T-cell (primary cell): Measurements from ENCODE around the gene OTX1. TPM values are rescaled to one million over a fixed set of nuclear protein-coding genes. Genes with fewer than 3 reads are reported as not detected.

Experiments
- ATAC-seq, 4 experiments: fragments of 200-7000 bp in 3 of 4; fragments of 150-1000 bp in 1 of 4; cut with Tn5 transposase; replicated peaks in 1 of 4; 1 replicate in 3 of 4; 2 replicates in 1 of 4; pipeline ENCODE4 v1.10.0; 2021; ENCODE audit warnings: moderate library complexity in 3 of 4, mild to moderate bottlenecking in 2 of 4, moderate number of reproducible peaks in 1 of 4
- CTCF ChIA-PET, 2 donors: fragments of 300-600 bp; sonication (Branson Sonifier 250); formaldehyde crosslinking; loops; one replicate each; lab custom pipeline; 2022; ENCODE audit warnings: antibody characterized with exemption in 2 of 2; lab: Charles Lee
- POLR2A ChIA-PET, 2 donors: fragments of 300-600 bp; sonication (Branson Sonifier 250); formaldehyde crosslinking; loops; one replicate each; lab custom pipeline; 2022; ENCODE audit warnings: antibody characterized with exemption in 2 of 2; lab: Charles Lee
- DNase-seq, 35 experiments: peaks; one replicate each; pipeline versions ENCODE4 v3.0.0 to v3.0.0-alpha.2; 2013 to 2023
- H3K27ac ChIP-seq: one replicate; pipeline ENCODE4 v1.5.1; 2013; ENCODE audit warnings: low read length
- H3K27me3 ChIP-seq, 2 experiments: replicated peaks in 1 of 2; 1 replicate in 1 of 2; 2 replicates in 1 of 2; pipeline versions ENCODE4 v1.6.1 to v1.7.0; 2013; ENCODE audit warnings: low read length in 1 of 2, mixed read lengths in 1 of 2; ENCODE audit not compliant: control insufficient read depth in 2 of 2, insufficient read depth in 2 of 2; ENCODE audit errors: extremely low read depth in 1 of 2
- H3K36me3 ChIP-seq, 2 donors: 1 replicate in 1 of 2; 2 replicates in 1 of 2; pipeline versions ENCODE4 v1.6.1 to v1.7.0; 2013; ENCODE audit warnings: low read length in 1 of 2; ENCODE audit not compliant: control insufficient read depth in 2 of 2, insufficient read depth in 1 of 2; ENCODE audit errors: extremely low read depth in 1 of 2
- H3K4me1 ChIP-seq, 2 experiments: 1 replicate in 1 of 2; 2 replicates in 1 of 2; pipeline versions ENCODE4 v1.6.1 to v1.7.0; 2013; ENCODE audit warnings: low read length in 2 of 2, mixed read lengths in 1 of 2; ENCODE audit not compliant: insufficient read depth in 2 of 2, control insufficient read depth in 1 of 2; ENCODE audit errors: extremely low read depth in 1 of 2
- H3K4me3 ChIP-seq, 2 donors: 1 replicate in 1 of 2; 2 replicates in 1 of 2; pipeline versions ENCODE4 v1.5.1 to v1.7.0; 2013; ENCODE audit warnings: mild to moderate bottlenecking in 2 of 2, low read length in 1 of 2, moderate library complexity in 1 of 2; ENCODE audit not compliant: control insufficient read depth in 1 of 2; ENCODE audit errors: extremely low read depth in 1 of 2
- H3K9me3 ChIP-seq: 2 replicates; pipeline ENCODE4 v1.7.0; 2013
- H3K27ac Mint-ChIP-seq, 2 donors: one replicate each; pipeline ENCODE4 v1.8.0; 2020 to 2021; ENCODE audit warnings: mild to moderate bottlenecking in 2 of 2, mixed read lengths in 2 of 2
- H3K27me3 Mint-ChIP-seq, 2 donors: one replicate each; pipeline ENCODE4 v1.8.0; 2021 to 2022; ENCODE audit warnings: mixed read lengths in 2 of 2
- H3K36me3 Mint-ChIP-seq: one replicate; pipeline ENCODE4 v1.8.0; 2021; ENCODE audit warnings: mixed read lengths
- H3K4me1 Mint-ChIP-seq, 3 donors: one replicate each; pipeline ENCODE4 v1.8.0; 2020 to 2022; ENCODE audit warnings: mixed read lengths in 3 of 3, mild to moderate bottlenecking in 1 of 3
- H3K4me3 Mint-ChIP-seq, 3 donors: one replicate each; pipeline ENCODE4 v1.8.0; 2020 to 2022; ENCODE audit warnings: mild to moderate bottlenecking in 3 of 3, mixed read lengths in 3 of 3, moderate library complexity in 3 of 3
- H3K9me3 Mint-ChIP-seq, 3 donors: one replicate each; pipeline ENCODE4 v1.8.0; 2020 to 2022; ENCODE audit warnings: mixed read lengths in 3 of 3
- WGBS: methylation state at CpG from one replicate; pipeline ENCODE4 v1.1.5; 2013; ENCODE audit warnings: missing lambda C conversion rate; ENCODE audit not compliant: insufficient coverage; 5-methylcytosine and 5-hydroxymethylcytosine counted together
- total RNA-seq, 35 experiments: library from RNA in 6 of 35; stranded (reverse) in 6 of 35; fragments of 120-200 nt in 1 of 35; gene quantifications; one replicate each; pipeline versions ENCODE4 v1.2.1 to v1.2.4 and lab custom pipeline; 2013 to 2026

OTX1 gene
- total RNA-seq, 5 donors from 2014 or later (not counting 1 experiment from before 2014, with no cell fraction given), result not detected

DNA sequence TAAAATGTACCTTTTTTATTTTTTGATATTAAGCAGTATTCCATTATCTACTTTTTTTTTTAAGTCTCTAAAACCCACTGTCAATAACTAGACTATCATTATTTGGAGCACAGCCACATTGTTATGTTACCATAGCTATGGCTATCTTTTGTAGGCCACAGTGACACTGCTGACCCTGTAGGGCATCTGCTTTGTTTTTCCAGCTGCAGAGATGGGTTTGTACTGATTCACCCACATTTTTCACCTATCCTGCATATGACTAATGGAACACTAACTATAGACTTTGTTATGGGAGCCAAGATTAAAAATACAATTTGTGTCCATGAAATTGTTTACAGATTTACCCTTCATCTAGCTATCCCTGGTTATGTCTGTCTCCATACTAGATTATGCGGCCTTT lies 21.6 kb upstream of the OTX1 start:
- Histone ChIP-seq H3K36me3 (no peaks in the 10 kb centered on the region), H3K9me3 (no peaks in the 10 kb centered on the region), H3K27ac (no peak overlapping the region), H3K4me3 (no peak overlapping the region), H3K27me3 (no peaks in the 10 kb centered on the region), H3K4me1 (no peaks in the 10 kb centered on the region)
- no peak overlapping the region for H3K4me3 Mint-ChIP-seq
- DNase-seq (no peak), ATAC-seq (no peak)
- no peaks in the 10 kb centered on the region for H3K27me3 Mint-ChIP-seq
- no peaks in the 10 kb centered on the region for H3K4me1 Mint-ChIP-seq
- CTCF ChIA-PET, result no interaction called here
- peaks cover 32% of the 10 kb centered on the region for H3K36me3 Mint-ChIP-seq
- no peak overlapping the region for H3K27ac Mint-ChIP-seq
- no CpG with 5 or more reads among the region's 1 CpG for WGBS
- no peaks in the 10 kb centered on the region for H3K9me3 Mint-ChIP-seq
- POLR2A ChIA-PET, result no interaction called here

DNA sequence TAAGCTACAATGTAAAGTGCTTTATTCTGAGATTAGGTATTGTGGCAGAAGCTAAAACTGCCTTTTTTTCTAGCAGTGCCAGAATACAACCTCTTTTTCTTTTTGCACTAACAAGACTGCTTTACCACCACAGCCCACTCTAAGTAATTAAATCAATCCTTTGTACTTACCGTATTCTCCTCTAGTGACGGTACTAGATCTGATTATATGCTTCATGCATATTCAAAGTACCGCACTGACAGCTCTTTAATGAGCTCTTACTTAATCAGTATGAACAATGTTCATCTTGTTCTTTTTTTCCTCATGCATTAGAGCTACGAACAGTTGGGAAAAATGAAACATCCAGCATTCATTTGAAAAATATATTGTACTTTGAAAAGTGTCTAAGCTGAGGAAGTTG lies 16.1 kb upstream of the OTX1 start:
- Histone ChIP-seq H3K27ac (no peak overlapping the region), H3K9me3 (no peaks in the 10 kb centered on the region), H3K27me3 (no peaks in the 10 kb centered on the region), H3K4me1 (no peaks in the 10 kb centered on the region), H3K36me3 (no peaks in the 10 kb centered on the region), H3K4me3 (no peak overlapping the region)
- CTCF ChIA-PET, result no interaction called here
- Mint-ChIP-seq H3K27ac (no peak overlapping the region), H3K4me1 (no peaks in the 10 kb centered on the region), H3K4me3 (no peak overlapping the region), H3K9me3 (no peaks in the 10 kb centered on the region), H3K36me3 (peaks cover 8% of the 10 kb centered on the region), H3K27me3 (no peaks in the 10 kb centered on the region)
- no CpG with 5 or more reads among the region's 4 CpGs for WGBS
- DNase-seq, result no peak
- no peak for ATAC-seq
- POLR2A ChIA-PET, result no interaction called here

DNA sequence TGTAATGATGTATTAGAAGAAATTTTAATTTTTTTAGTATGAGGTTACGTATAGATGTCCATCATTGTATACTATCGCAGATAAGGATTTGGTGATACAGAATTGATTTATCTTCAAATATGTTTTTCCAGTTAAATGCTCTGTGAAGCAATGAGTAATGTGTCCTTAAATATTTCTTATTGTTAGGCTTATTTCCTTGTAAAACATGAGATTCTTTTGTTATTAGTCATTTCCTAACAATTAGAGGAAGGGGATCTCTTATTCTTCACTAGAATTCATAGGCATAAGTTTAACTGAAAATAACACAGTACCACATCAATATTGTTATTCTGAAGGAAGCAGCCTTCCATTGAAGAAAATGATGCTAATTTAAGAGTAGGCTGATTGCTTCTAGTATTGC lies 15.5 kb upstream of the OTX1 start:
- Mint-ChIP-seq H3K27me3 (no peaks in the 10 kb centered on the region), H3K4me3 (no peak overlapping the region), H3K27ac (no peak overlapping the region), H3K9me3 (no peaks in the 10 kb centered on the region), H3K36me3 (peaks cover 8% of the 10 kb centered on the region), H3K4me1 (no peaks in the 10 kb centered on the region)
- no CpG with 5 or more reads among the region's 2 CpGs for WGBS
- DNase-seq, result no peak
- no peak overlapping the region for H3K27ac ChIP-seq
- CTCF ChIA-PET, result no interaction called here
- H3K36me3 ChIP-seq, result no peaks in the 10 kb centered on the region
- no peak overlapping the region for H3K4me3 ChIP-seq
- no peaks in the 10 kb centered on the region for H3K27me3 ChIP-seq
- POLR2A ChIA-PET, result no interaction called here
- no peaks in the 10 kb centered on the region for H3K9me3 ChIP-seq
- H3K4me1 ChIP-seq, result no peaks in the 10 kb centered on the region
- no peak for ATAC-seq

DNA sequence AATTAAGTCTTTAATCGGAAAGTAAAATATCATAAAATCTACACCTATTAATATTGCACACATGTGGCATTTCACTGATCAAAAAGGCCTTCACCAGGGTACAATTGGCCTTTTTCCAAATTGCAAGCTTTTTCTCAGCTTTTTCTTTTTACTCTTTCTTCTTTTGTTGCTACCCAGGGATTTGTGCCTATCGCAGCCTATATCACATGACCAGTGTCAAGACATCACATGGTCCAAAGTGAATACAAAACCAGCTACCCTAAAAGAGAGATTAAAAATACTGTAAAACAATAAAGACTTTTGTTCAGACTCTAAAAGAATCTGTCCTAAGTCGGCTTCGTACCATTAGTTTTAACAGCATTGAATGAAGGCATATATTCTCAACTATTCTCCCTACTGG lies 15.0 kb upstream of the OTX1 start:
- no peak overlapping the region for H3K27ac Mint-ChIP-seq
- H3K9me3 Mint-ChIP-seq, result no peaks in the 10 kb centered on the region
- H3K27me3 ChIP-seq, result no peaks in the 10 kb centered on the region
- no peak overlapping the region for H3K27ac ChIP-seq
- H3K4me3 ChIP-seq, result no peak overlapping the region
- no peaks in the 10 kb centered on the region for H3K27me3 Mint-ChIP-seq
- no CpG with 5 or more reads among the region's 4 CpGs for WGBS
- POLR2A ChIA-PET, result no interaction called here
- peaks cover 13% of the 10 kb centered on the region for H3K36me3 Mint-ChIP-seq
- H3K4me3 Mint-ChIP-seq, result no peak overlapping the region
- CTCF ChIA-PET, result interaction anchor here in 1 of 2 donors (0.6 kb wide), 1 partner anchor 11 kb away, joined by 4 read pairs; no protein-coding TSS in a partner anchor
- ATAC-seq, result no peak
- H3K4me1 ChIP-seq, result no peaks in the 10 kb centered on the region
- no peaks in the 10 kb centered on the region for H3K36me3 ChIP-seq
- DNase-seq, result no peak
- no peaks in the 10 kb centered on the region for H3K9me3 ChIP-seq
- no peaks in the 10 kb centered on the region for H3K4me1 Mint-ChIP-seq

DNA sequence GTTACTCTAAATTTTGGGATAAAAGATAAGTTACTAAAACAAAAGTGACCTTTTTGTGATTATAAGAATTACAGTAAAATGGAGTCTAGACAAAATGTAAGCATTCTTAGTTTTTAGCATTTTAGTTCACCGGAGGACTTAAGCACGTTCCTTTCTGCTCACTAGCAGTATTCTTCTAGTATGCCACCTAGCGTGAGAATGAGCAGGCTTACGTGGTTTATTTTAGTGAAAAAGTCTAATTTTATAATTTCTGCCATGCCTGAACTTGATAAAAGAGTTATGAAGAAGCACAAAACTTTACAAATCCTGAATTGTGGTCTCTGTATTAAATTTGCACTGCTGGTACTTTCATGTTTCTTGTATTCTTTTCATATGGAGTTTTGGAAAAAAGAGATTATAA lies 12.6 kb upstream of the OTX1 start:
- Mint-ChIP-seq H3K9me3 (no peaks in the 10 kb centered on the region), H3K4me1 (no peaks in the 10 kb centered on the region), H3K4me3 (no peak overlapping the region), H3K27me3 (no peaks in the 10 kb centered on the region), H3K27ac (no peak overlapping the region), H3K36me3 (peaks cover 13% of the 10 kb centered on the region)
- Histone ChIP-seq H3K4me3 (no peak overlapping the region), H3K9me3 (no peaks in the 10 kb centered on the region), H3K27ac (no peak overlapping the region), H3K36me3 (no peaks in the 10 kb centered on the region), H3K27me3 (no peaks in the 10 kb centered on the region), H3K4me1 (no peaks in the 10 kb centered on the region)
- DNase-seq (no peak), ATAC-seq (no peak)
- WGBS, result no CpG with 5 or more reads among the region's 4 CpGs
- ChIA-PET POLR2A (no interaction called here), CTCF (no interaction called here)

DNA sequence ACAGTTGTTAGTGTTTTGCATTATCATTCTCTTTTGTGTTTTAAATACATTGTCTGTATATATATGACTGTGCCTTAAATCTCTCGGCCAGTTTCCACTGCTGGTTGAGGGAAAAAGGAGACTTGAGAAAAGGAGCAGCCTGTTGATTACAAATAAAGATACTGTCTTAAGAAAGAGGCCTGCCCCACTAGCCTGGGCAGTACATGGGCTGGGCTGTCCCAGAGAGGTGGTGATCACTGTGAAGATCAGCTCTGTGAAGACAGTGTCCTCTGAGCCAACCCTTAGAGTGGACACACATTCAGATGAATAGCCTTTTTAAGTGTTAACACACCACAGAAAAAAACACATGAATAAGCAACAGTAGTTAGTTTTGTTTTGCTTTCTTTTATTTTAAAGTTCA lies 10.0 kb upstream of the OTX1 start:
- Histone ChIP-seq H3K4me3 (no peak overlapping the region), H3K4me1 (no peaks in the 10 kb centered on the region), H3K36me3 (no peaks in the 10 kb centered on the region), H3K27ac (no peak overlapping the region), H3K27me3 (peaks cover 0 to 15% of the 10 kb centered on the region in 2 experiments), H3K9me3 (no peaks in the 10 kb centered on the region)
- Mint-ChIP-seq H3K27me3 (peaks cover 15 to 20% of the 10 kb centered on the region in 2 donors), H3K4me3 (no peak overlapping the region), H3K36me3 (peaks cover 28% of the 10 kb centered on the region), H3K9me3 (no peaks in the 10 kb centered on the region), H3K4me1 (no peaks in the 10 kb centered on the region), H3K27ac (no peak overlapping the region)
- no peak for ATAC-seq
- ChIA-PET POLR2A (no interaction called here), CTCF (no interaction called here)
- DNase-seq, result no peak
- 100% methylated on average over 1 of the region's 1 CpG for WGBS

DNA sequence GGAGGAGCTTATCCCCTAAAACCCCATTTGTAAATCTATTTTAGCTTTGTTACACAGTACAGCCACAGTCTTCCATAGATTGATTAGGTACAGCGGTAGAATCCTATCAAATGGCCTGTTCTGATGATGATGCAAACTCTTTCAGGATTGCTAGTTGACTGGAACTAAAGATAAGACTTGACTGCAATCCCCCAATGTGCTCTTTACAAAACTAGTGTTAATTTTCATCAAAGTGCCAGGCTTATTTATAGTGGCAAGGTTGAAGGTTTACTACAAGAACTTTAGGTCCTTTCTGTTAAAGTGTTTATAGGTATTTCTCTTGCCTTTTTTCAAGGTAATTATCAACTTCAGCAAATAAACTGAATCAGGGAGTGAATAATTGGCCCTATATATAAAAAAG lies 9.0 kb upstream of the OTX1 start:
- H3K27ac ChIP-seq, result no peak overlapping the region
- ATAC-seq (no peak), DNase-seq (no peak)
- WGBS, result no CpG with 5 or more reads among the region's 1 CpG
- POLR2A ChIA-PET, result interaction anchor here in 1 of 2 donors (0.6 kb wide), 1 partner anchor 42 kb away, joined by 3 read pairs; no protein-coding TSS in a partner anchor
- no peak overlapping the region for H3K4me3 ChIP-seq
- H3K27ac Mint-ChIP-seq, result no peak overlapping the region
- H3K9me3 ChIP-seq, result no peaks in the 10 kb centered on the region
- H3K9me3 Mint-ChIP-seq, result no peaks in the 10 kb centered on the region
- H3K36me3 Mint-ChIP-seq, result peaks cover 35% of the 10 kb centered on the region
- CTCF ChIA-PET, result no interaction called here
- H3K4me3 Mint-ChIP-seq, result no peak overlapping the region
- H3K27me3 Mint-ChIP-seq, result peaks cover 23 to 30% of the 10 kb centered on the region in 2 donors
- no peaks in the 10 kb centered on the region for H3K4me1 ChIP-seq
- no peaks in the 10 kb centered on the region for H3K36me3 ChIP-seq
- peaks cover 0 to 15% of the 10 kb centered on the region in 2 experiments for H3K27me3 ChIP-seq
- peaks cover 3 to 9% (median 8%) of the 10 kb centered on the region in 3 donors for H3K4me1 Mint-ChIP-seq
